Osteoblast (primary cell): Measurements from ENCODE around the gene TLE4. TPM values are rescaled to one million over a fixed set of nuclear protein-coding genes. Genes with fewer than 3 reads are reported as not detected.

Source experiments
- DNase-seq: peaks from one replicate; pipeline ENCODE4 v3.0.0; 2011; ENCODE audit warnings: low spot score, mixed read lengths; ENCODE audit not compliant: insufficient read length; ENCODE audit errors: missing footprints
- H2AFZ ChIP-seq: 2 replicates; pipeline ENCODE4 v1.6.0; 2011; ENCODE audit warnings: mild to moderate bottlenecking, low read length
- H3K27ac ChIP-seq: 2 replicates; pipeline ENCODE4 v1.5.1; 2011; ENCODE audit warnings: mild to moderate bottlenecking, low read depth, low read length, moderate library complexity
- H3K27me3 ChIP-seq: 2 replicates; pipeline ENCODE4 v1.6.0; 2012; ENCODE audit warnings: mild to moderate bottlenecking, control low read depth, inconsistent platforms, low read length, moderate library complexity; ENCODE audit not compliant: insufficient read depth
- H3K36me3 ChIP-seq: 2 replicates; pipeline ENCODE4 v1.5.1; 2011; ENCODE audit warnings: mild to moderate bottlenecking, low read length, control low read depth, moderate library complexity; ENCODE audit not compliant: insufficient read depth
- H3K4me1 ChIP-seq: 2 replicates; pipeline ENCODE4 v1.5.1; 2011; ENCODE audit warnings: mild to moderate bottlenecking, low read length, control low read depth, moderate library complexity; ENCODE audit not compliant: insufficient read depth
- H3K4me2 ChIP-seq: 2 replicates; pipeline ENCODE4 v1.6.0; 2011; ENCODE audit warnings: mild to moderate bottlenecking, low read length; ENCODE audit not compliant: insufficient read depth
- H3K4me3 ChIP-seq: fragments of 200-600 bp; sonication (generic); 3 replicates; pipeline ENCODE4 v1.5.1; 2012; ENCODE audit warnings: mild to moderate bottlenecking, low read length, inconsistent platforms; ENCODE audit not compliant: insufficient read depth
- H3K79me2 ChIP-seq: 2 replicates; pipeline ENCODE4 v1.6.0; 2012; ENCODE audit warnings: mild to moderate bottlenecking, low read length, control low read depth, inconsistent platforms; ENCODE audit not compliant: insufficient read depth
- H3K9me3 ChIP-seq: 2 replicates; pipeline ENCODE4 v1.5.1; 2011; ENCODE audit warnings: low read depth, low read length, control low read depth
- H4K20me1 ChIP-seq: 2 replicates; pipeline ENCODE4 v1.6.0; 2012; ENCODE audit warnings: mild to moderate bottlenecking, low read length, control low read depth; ENCODE audit not compliant: insufficient read depth
- total RNA-seq: library from RNA; depleted of rRNA; stranded (reverse); fragments of >200 nt; gene quantifications from 2 replicates; pipeline ENCODE4 v1.2.3, GENCODE V29; 2012
- TF ChIP-seq, protein P1 (sequence below): IDR thresholded peaks from 2 replicates; pipeline ENCODE4 v1.5.1; 2011; ENCODE audit warnings: mild to moderate bottlenecking, low read depth, low read length, moderate library complexity; ENCODE audit errors: extremely low read depth

Gene TLE4
- total RNA-seq, 1 donor, result 62.2 TPM

DNA sequence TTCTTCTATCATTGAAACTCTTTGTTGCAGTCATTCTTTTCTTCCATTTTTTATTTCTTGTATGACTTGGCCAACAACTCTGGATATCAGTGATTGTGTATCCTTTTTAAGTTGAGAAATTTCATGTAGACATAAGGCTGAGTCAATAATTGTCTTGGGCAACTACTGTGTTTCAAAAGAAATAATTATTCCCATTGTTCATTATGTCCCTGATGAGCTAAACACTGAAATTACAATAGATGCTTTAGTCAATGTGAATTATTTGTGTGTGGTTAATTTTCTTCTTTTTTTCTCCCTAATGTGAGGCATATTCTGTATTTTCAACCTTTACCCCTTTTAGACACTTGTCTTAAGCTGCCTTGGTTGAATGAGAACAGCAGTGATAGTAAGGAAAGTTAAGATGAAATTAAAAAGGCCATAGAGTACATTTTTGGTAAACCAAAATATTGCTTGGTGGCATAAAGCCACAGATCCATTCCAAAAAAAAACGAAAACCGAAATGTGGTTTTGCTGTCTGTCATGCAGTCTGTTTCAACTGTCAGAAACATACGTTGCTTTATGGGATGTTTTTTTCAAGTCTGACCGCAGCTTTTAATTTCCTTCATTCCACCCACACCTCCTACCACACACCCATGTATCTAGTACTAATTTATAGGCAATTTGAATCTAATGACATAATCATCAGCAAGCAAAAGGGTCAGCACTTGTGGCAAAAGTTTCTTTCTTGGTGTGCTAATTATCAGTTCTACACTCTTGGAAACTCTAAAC lies 21.1 kb downstream of the TLE4 start:
- Histone ChIP-seq H4K20me1 (peaks cover 16% of the 10 kb centered on the region), H3K9me3 (no peaks in the 10 kb centered on the region), H3K4me1 (peaks cover 8% of the 10 kb centered on the region), H3K27ac (peak overlapping the region; percentile 29), H3K4me3 (no peak overlapping the region), H2AFZ (no peak overlapping the region), H3K4me2 (peak overlapping the region; percentile 25), H3K27me3 (no peaks in the 10 kb centered on the region), H3K79me2 (peaks cover 67% of the 10 kb centered on the region), H3K36me3 (no peaks in the 10 kb centered on the region)
- DNase-seq, result no peak
- TF ChIP-seq, protein P1, sequence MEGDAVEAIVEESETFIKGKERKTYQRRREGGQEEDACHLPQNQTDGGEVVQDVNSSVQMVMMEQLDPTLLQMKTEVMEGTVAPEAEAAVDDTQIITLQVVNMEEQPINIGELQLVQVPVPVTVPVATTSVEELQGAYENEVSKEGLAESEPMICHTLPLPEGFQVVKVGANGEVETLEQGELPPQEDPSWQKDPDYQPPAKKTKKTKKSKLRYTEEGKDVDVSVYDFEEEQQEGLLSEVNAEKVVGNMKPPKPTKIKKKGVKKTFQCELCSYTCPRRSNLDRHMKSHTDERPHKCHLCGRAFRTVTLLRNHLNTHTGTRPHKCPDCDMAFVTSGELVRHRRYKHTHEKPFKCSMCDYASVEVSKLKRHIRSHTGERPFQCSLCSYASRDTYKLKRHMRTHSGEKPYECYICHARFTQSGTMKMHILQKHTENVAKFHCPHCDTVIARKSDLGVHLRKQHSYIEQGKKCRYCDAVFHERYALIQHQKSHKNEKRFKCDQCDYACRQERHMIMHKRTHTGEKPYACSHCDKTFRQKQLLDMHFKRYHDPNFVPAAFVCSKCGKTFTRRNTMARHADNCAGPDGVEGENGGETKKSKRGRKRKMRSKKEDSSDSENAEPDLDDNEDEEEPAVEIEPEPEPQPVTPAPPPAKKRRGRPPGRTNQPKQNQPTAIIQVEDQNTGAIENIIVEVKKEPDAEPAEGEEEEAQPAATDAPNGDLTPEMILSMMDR, result no peak

GRCh38 chr9:79598562-79599345 lies 27.0 kb downstream of the TLE4 start:
- H3K4me2 ChIP-seq, result no peak overlapping the region
- no peak overlapping the region for H3K27ac ChIP-seq
- peaks cover 13% of the 10 kb centered on the region for H4K20me1 ChIP-seq
- no peaks in the 10 kb centered on the region for H3K4me1 ChIP-seq
- no peak overlapping the region for H2AFZ ChIP-seq
- H3K4me3 ChIP-seq, result no peak overlapping the region
- peaks cover 3% of the 10 kb centered on the region for H3K36me3 ChIP-seq
- H3K27me3 ChIP-seq, result no peaks in the 10 kb centered on the region
- H3K9me3 ChIP-seq, result no peaks in the 10 kb centered on the region
- no peak for DNase-seq
- H3K79me2 ChIP-seq, result peaks cover 44% of the 10 kb centered on the region
- TF ChIP-seq, protein P1, result no peak

DNA sequence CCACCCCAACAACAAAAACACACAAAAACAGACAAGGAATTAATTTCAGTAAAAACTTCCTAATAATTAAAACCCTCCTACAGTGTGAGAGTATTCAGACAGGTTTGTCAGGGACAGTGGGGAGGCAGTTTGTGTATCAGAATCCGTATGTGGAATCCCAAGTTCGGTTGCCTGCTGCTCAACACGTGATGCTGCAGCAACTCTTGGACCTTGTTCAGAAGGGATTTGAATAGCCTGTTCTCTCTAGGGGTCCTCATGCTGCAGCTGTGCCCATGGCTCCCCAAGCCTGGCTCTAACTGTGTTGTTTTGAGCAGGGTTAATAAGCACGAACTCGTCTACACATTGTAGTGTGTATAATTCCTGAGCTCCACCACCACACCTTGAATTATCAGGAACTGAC lies 28.7 kb downstream of the TLE4 start:
- H3K4me3 ChIP-seq, result no peak overlapping the region
- peaks cover 13% of the 10 kb centered on the region for H4K20me1 ChIP-seq
- H3K4me1 ChIP-seq, result no peaks in the 10 kb centered on the region
- no peak overlapping the region for H3K4me2 ChIP-seq
- TF ChIP-seq, protein P1, result no peak
- H2AFZ ChIP-seq, result no peak overlapping the region
- H3K27me3 ChIP-seq, result no peaks in the 10 kb centered on the region
- no peak for DNase-seq
- no peaks in the 10 kb centered on the region for H3K9me3 ChIP-seq
- H3K79me2 ChIP-seq, result peaks cover 38% of the 10 kb centered on the region
- no peak overlapping the region for H3K27ac ChIP-seq
- peaks cover 3% of the 10 kb centered on the region for H3K36me3 ChIP-seq
